ENCODE results near the gene ENTR1. TPM values are rescaled to one million over a fixed set of nuclear protein-coding genes. Genes with fewer than 3 reads are reported as not detected.

ENTR1 gene
- total RNA-seq, 2 donors from 2014 or later: 19.9 to 52.5 TPM

DNA sequence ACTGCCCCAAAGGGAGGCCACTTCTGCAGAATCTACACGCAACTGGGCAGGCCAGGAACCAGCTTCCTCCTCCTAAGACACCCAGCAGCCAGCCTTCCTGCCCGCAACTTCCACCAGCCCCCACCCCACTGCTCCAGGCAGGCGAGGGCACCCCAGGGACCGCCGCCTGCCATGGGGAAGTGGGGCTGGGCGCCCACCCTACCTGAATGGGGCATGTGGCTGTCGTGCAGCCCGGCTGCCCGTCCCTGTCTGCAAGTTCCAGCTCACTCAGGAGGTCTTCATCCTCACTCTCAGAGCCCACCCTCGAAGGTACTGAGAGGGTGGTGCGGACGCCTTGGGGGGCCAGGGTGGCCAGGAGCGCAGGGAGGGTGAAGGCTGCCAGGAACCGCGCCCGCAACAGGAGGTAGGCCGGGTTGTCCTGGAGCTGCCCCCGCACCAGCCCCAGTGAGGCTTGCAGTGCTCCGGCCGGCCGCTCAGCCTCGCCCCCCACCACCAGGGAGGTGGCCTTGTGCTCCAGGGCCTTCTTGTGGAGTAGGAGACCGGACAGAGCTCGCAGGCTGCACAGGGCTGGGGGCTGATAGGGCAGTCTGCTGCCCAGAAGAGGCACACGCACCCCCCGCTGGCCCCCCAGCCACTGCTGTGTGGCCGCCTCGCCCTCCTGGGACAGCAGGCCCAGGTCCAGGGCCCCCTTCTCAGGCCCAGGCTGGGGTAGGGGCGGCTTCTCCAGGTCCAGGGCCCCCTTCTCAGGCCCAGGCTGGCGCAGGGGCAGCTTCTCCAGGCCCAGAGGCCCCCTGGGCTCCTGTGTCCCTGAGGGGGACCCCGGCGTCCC is 32.9 kb downstream of the ENTR1 start:
- Histone ChIP-seq H3K27ac (no peak overlapping the region), H3K4me3 (no peak overlapping the region), H3K9me3 (no peaks in the 10 kb centered on the region), H3K27me3 (replicated peaks; ENCODE audit: insufficient read depth) (no peaks in the 10 kb centered on the region), H3K4me1 (replicated peaks) (no peaks in the 10 kb centered on the region), H3K36me3 (no peaks in the 10 kb centered on the region)
- DNase-seq (ENCODE audit: low spot score): no peak
- intact Hi-C loops (cut with DNase I): no loop called here
- 78% methylated on average over 30 of the region's 32 CpGs for WGBS
- TF ChIP-seq POLR2A (IDR thresholded peaks at IDR 0.05) (no peak), POLR2AphosphoS5 (IDR thresholded peaks at IDR 0.05) (no peak)
- TF ChIP-seq, protein P1, sequence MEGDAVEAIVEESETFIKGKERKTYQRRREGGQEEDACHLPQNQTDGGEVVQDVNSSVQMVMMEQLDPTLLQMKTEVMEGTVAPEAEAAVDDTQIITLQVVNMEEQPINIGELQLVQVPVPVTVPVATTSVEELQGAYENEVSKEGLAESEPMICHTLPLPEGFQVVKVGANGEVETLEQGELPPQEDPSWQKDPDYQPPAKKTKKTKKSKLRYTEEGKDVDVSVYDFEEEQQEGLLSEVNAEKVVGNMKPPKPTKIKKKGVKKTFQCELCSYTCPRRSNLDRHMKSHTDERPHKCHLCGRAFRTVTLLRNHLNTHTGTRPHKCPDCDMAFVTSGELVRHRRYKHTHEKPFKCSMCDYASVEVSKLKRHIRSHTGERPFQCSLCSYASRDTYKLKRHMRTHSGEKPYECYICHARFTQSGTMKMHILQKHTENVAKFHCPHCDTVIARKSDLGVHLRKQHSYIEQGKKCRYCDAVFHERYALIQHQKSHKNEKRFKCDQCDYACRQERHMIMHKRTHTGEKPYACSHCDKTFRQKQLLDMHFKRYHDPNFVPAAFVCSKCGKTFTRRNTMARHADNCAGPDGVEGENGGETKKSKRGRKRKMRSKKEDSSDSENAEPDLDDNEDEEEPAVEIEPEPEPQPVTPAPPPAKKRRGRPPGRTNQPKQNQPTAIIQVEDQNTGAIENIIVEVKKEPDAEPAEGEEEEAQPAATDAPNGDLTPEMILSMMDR (IDR thresholded peaks at IDR 0.05): no peak

DNA sequence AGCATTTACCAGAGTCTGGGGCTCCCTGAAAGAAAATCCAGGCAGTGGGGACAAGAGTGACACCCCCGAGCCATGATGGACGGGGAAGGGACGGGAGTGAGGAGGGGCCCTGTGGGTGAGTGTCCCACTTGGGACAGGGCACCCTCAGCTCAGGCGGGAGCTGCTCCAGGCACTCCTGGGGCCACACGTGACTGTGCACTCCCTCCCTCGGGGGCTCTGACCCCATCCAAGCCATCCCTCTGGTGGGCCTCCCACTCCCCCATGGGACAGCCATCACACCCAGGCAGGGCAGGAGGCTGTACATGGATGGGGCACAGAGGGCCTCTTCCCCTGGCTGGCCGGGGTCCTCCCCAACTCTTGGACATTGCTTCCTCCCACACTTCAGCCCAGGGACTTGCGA is 34.0 kb downstream of the ENTR1 start:
- intact Hi-C loops (cut with DNase I): no loop called here
- H3K4me3 ChIP-seq: no peak overlapping the region
- H3K27ac ChIP-seq: no peak overlapping the region
- H3K27me3 ChIP-seq (replicated peaks; ENCODE audit: insufficient read depth): no peaks in the 10 kb centered on the region
- TF ChIP-seq POLR2A (IDR thresholded peaks at IDR 0.05): no peak
- H3K4me1 ChIP-seq (replicated peaks): no peaks in the 10 kb centered on the region
- DNase-seq (ENCODE audit: low spot score): no peak
- H3K9me3 ChIP-seq: no peaks in the 10 kb centered on the region
- 80% methylated on average over 7 of the region's 8 CpGs for WGBS
- no peaks in the 10 kb centered on the region for H3K36me3 ChIP-seq

DNA sequence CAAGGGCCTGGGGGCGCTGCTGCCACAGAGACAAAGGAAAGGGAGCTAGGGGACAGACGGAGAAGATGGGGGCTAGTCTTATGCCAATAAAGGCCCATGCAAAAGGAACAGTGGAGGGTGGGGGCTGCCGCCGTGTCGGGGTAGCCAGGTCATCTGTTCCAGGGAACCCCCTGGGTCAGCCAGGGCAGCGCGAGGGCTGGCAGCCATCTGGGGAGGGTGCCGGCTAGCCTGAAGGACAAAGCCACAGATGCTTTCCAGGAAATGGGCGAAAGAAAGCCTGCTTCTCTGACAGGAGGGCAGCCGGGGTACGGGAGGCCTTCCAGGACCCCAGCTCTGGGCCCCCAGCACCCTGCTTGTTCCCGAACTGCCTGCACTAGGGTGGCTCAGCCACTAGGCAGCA is 35.3 kb downstream of the ENTR1 start:
- Histone ChIP-seq H3K36me3 (no peaks in the 10 kb centered on the region), H3K27me3 (replicated peaks; ENCODE audit: insufficient read depth) (no peaks in the 10 kb centered on the region), H3K4me1 (replicated peaks) (no peaks in the 10 kb centered on the region), H3K27ac (no peak overlapping the region), H3K9me3 (no peaks in the 10 kb centered on the region), H3K4me3 (no peak overlapping the region)
- TF ChIP-seq POLR2AphosphoS5 (IDR thresholded peaks at IDR 0.05) (no peak), POLR2A (IDR thresholded peaks at IDR 0.05) (no peak)
- TF ChIP-seq, protein P1 (IDR thresholded peaks at IDR 0.05): no peak
- DNase-seq (ENCODE audit: low spot score): no peak
- WGBS: 95% methylated on average over 12 of the region's 12 CpGs
- intact Hi-C loops (cut with DNase I): no loop called here

DNA sequence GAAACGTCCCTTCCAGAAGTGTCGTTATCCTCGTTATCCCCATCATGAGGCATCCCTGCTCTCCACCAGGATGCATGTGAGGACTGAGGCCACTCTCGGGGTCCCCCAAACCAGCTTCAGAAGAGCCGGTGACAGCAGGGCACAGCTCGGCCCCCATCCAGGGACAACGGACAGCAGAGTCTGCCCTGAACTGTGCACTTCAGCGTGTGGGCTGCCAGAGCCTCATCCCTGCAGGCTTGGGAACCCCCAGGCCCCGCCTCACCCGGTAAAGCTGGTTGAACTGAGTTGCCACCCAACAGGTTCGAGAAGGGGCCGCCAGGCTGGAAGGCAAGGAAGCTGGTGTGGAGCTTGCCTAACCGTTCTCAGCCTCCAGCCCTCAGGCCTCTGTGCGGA is 36.2 kb downstream of the ENTR1 start:
- H3K27ac ChIP-seq: no peak overlapping the region
- DNase-seq (ENCODE audit: low spot score): no peak
- 75% methylated on average over 14 of the region's 14 CpGs for WGBS
- no peaks in the 10 kb centered on the region for H3K36me3 ChIP-seq
- H3K4me1 ChIP-seq (replicated peaks): no peaks in the 10 kb centered on the region
- H3K9me3 ChIP-seq: no peaks in the 10 kb centered on the region
- TF ChIP-seq POLR2AphosphoS5 (IDR thresholded peaks at IDR 0.05) (no peak), POLR2A (IDR thresholded peaks at IDR 0.05) (no peak)
- no peak overlapping the region for H3K4me3 ChIP-seq
- no peaks in the 10 kb centered on the region for H3K27me3 ChIP-seq (replicated peaks; ENCODE audit: insufficient read depth)
- intact Hi-C loops (cut with DNase I): no loop called here

DNA sequence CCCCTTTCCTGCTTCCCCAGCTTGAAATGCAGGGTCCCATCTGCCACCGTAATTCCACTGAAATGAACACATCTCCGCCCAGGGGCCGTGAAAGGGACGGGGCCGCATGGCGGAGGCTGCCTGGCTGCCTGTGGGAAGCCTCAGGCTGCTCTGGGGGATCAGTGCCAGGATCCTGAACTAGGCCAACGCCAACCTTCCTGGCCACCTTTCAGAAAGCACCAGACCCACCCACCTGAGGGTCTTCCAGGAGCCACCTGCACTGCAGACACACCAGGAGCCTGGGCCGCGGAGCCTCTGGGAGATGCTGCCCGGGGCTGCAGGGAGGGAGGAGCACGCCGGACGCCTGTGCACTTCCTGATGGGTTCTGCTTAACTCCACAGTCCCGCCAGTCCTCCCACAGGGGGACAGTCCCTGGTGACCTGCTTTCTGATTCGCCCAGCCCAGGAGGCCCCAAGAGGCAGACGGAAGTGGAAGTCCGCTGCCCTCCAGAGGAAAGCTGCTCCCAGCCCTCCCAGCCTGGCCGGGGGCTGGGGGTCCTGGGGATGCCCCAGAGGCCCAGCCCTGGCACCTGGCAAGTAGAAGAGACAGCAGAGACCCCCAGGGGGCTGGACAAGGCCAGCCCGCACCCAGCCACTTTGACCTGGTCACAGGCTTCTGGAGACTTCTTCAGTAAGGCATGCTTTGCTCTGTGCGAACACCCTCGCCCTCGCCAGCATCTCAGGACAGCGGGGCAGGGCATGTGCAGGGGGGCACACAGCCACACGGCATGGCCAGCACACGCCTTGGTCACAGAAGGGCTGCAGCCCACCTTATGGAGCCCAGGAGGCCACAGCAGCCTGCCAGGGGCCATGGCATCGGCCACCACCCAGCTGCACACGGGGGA is 36.9 kb downstream of the ENTR1 start, which contains the start of gene CARD9:
TSS of gene CARD9 (minus strand) at position 370 of the 883 bp plus-strand sequence. CDS start 1,591 bp downstream, outside the sequence.
- no peaks in the 10 kb centered on the region for H3K27me3 ChIP-seq (replicated peaks; ENCODE audit: insufficient read depth)
- no peak for TF ChIP-seq POLR2AphosphoS5 (IDR thresholded peaks at IDR 0.05)
- TF ChIP-seq, protein P1 (IDR thresholded peaks at IDR 0.05): no peak
- no peak for TF ChIP-seq POLR2A (IDR thresholded peaks at IDR 0.05)
- no peak within 1 kb of the TSS for H3K4me3 ChIP-seq
- H3K36me3 ChIP-seq: no peaks in the 10 kb centered on the region
- no peaks in the 10 kb centered on the region for H3K9me3 ChIP-seq
- intact Hi-C loops (cut with DNase I): no loop called here
- no peak within 1 kb of the TSS for H3K27ac ChIP-seq
- DNase-seq (ENCODE audit: low spot score): no peak
- H3K4me1 ChIP-seq (replicated peaks): no peaks in the 10 kb centered on the region
- 53% methylated on average over 24 of the region's 27 CpGs for WGBS
